ENCODE data around the gene RPLP2. TPM values are rescaled to one million over a fixed set of nuclear protein-coding genes. Genes with fewer than 3 reads are reported as not detected.

RPLP2 gene
- total and polyA plus RNA-seq, 2 experiments from 2014 or later: 401 to 468 TPM

GRCh38 chr11:855330-855674, 45.5 kb downstream of the RPLP2 start:
- Histone ChIP-seq H3K79me2 (no peaks in the 10 kb centered on the region), H3K36me3 (replicated peaks; ENCODE audit: insufficient read depth, low read depth) (no peaks in the 10 kb centered on the region), H4K20me1 (ENCODE audit: insufficient read depth, poor library complexity, severe bottlenecking) (peaks cover 11% of the 10 kb centered on the region)

GRCh38 chr11:855796-856195, 46.0 kb downstream of the RPLP2 start:
- H3K27me3 ChIP-seq: no peaks in the 10 kb centered on the region
- no peak for TF ChIP-seq CTCF (IDR thresholded peaks at IDR 0.05; ENCODE audit: poor library complexity)
- TF ChIP-seq EZH2 (IDR thresholded peaks at IDR 0.05; ENCODE audit: borderline replicate concordance): no peak
- TF ChIP-seq EZH2phosphoT487 (IDR thresholded peaks at IDR 0.05; ENCODE audit: low read depth, severe bottlenecking, unreplicated experiment): no peak
- H3K36me3 ChIP-seq (replicated peaks; ENCODE audit: insufficient read depth, low read depth): no peaks in the 10 kb centered on the region
- no peak overlapping the region for H3K4me2 ChIP-seq
- peaks cover 6% of the 10 kb centered on the region for H4K20me1 ChIP-seq (ENCODE audit: insufficient read depth, poor library complexity, severe bottlenecking)
- H3K4me3 ChIP-seq: no peak overlapping the region
- peaks cover 12% of the 10 kb centered on the region for H3K4me1 ChIP-seq (ENCODE audit: insufficient read depth)
- H2AFZ ChIP-seq: no peak overlapping the region
- WGBS (ENCODE audit: low lambda C conversion rate, missing lambda C conversion rate): 92% methylated on average over 12 of the region's 12 CpGs
- H3K9me2 ChIP-seq (replicated peaks; ENCODE audit: insufficient read depth): no peaks in the 10 kb centered on the region
- H3K9me3 ChIP-seq (ENCODE audit: low read depth): no peaks in the 10 kb centered on the region
- H3K79me2 ChIP-seq: no peaks in the 10 kb centered on the region
- no peak overlapping the region for H3K27ac ChIP-seq
- DNase-seq (ENCODE audit: low spot score): no peak

More at GRCh38 chr11:855330-855674, 45.5 kb downstream of the RPLP2 start:
- no peak for TF ChIP-seq CTCF (IDR thresholded peaks at IDR 0.05; ENCODE audit: poor library complexity)
- TF ChIP-seq EZH2 (IDR thresholded peaks at IDR 0.05; ENCODE audit: borderline replicate concordance): no peak
- no peak for TF ChIP-seq EZH2phosphoT487 (IDR thresholded peaks at IDR 0.05; ENCODE audit: low read depth, severe bottlenecking, unreplicated experiment)
- H3K9me3 ChIP-seq (ENCODE audit: low read depth): no peaks in the 10 kb centered on the region
- H3K4me3 ChIP-seq: no peak overlapping the region
- H3K9me2 ChIP-seq (replicated peaks; ENCODE audit: insufficient read depth): no peaks in the 10 kb centered on the region
- no peak for DNase-seq (ENCODE audit: low spot score)
- no peak overlapping the region for H3K4me2 ChIP-seq
- H3K4me1 ChIP-seq (ENCODE audit: insufficient read depth): peaks cover 15% of the 10 kb centered on the region
- no peak overlapping the region for H3K27ac ChIP-seq
- H3K27me3 ChIP-seq: peaks cover under 1% of the 10 kb centered on the region
- whole genome bisulfite sequencing (ENCODE audit: low lambda C conversion rate, missing lambda C conversion rate): 87% methylated on average over 7 of the region's 7 CpGs
- no peak overlapping the region for H2AFZ ChIP-seq

- 91% methylated on average over 6 of the region's 8 CpGs for WGBS (ENCODE audit: low lambda C conversion rate, missing lambda C conversion rate)
- H3K9me3 ChIP-seq (ENCODE audit: low read depth): no peaks in the 10 kb centered on the region
- H3K27ac ChIP-seq: no peak overlapping the region
- H3K36me3 ChIP-seq (replicated peaks; ENCODE audit: insufficient read depth, low read depth): no peaks in the 10 kb centered on the region
- TF ChIP-seq EZH2phosphoT487 (IDR thresholded peaks at IDR 0.05; ENCODE audit: low read depth, severe bottlenecking, unreplicated experiment): no peak
- no peak for TF ChIP-seq EZH2 (IDR thresholded peaks at IDR 0.05; ENCODE audit: borderline replicate concordance)
- no peak for TF ChIP-seq CTCF (IDR thresholded peaks at IDR 0.05; ENCODE audit: poor library complexity)
- no peaks in the 10 kb centered on the region for H3K9me2 ChIP-seq (replicated peaks; ENCODE audit: insufficient read depth)
- H3K27me3 ChIP-seq: no peaks in the 10 kb centered on the region
- H3K79me2 ChIP-seq: no peaks in the 10 kb centered on the region
- H2AFZ ChIP-seq: no peak overlapping the region
- H3K4me2 ChIP-seq: no peak overlapping the region
- peaks cover 10% of the 10 kb centered on the region for H3K4me1 ChIP-seq (ENCODE audit: insufficient read depth)
- peaks cover under 1% of the 10 kb centered on the region for H4K20me1 ChIP-seq (ENCODE audit: insufficient read depth, poor library complexity, severe bottlenecking)
- no peak overlapping the region for H3K4me3 ChIP-seq
- DNase-seq (ENCODE audit: low spot score): no peak
Measured at GRCh38 chr11:856397-856796, 46.6 kb downstream of the RPLP2 start.
